Hepatic stellate cell (primary cell): ENCODE results near the gene TRPM3.

Experiments used
- DNase-seq: peaks from one replicate; pipeline ENCODE4 v3.0.0; 2011; ENCODE audit warnings: low spot score

Gene TRPM3

DNA sequence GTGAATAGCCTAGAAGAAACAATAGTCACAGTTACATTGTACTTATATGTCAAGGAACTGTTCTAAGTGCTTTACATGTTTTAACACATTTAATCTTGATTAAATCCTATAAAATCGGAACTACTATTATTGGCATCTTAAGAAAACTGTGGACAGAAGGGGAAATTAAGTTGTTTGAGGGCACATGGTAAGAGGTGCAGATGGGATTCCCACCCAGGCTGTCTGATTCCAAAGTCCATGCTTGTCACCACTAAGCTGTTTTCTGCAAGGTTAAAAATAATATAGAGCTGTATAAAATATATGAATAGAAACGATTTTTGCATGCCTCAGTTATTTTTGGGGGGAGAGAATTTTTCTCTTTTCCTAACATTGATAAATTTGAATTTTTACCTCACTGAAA is 512.4 kb downstream of the TRPM3 start:
- DNase-seq, result no peak

DNA sequence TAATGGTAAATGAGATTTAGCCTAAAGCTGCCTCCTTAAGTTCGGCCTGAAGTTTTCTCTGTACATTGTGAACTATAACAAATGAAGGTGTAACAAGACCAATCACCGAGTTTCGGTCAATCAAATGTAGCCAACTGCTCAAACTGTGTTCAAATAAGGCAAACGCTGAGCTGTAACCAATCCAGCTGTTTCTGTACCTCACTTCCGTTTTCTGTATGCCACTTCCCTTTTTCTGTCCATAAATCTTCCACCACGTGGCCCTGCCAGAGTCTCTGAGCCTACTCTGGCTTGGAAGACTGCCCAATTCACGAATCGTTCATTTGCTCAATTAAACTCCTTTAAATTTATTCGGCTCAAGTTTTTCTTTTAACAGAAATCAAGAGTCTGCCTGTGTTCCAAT is 513.5 kb downstream of the TRPM3 start:
- DNase-seq, result no peak

DNA sequence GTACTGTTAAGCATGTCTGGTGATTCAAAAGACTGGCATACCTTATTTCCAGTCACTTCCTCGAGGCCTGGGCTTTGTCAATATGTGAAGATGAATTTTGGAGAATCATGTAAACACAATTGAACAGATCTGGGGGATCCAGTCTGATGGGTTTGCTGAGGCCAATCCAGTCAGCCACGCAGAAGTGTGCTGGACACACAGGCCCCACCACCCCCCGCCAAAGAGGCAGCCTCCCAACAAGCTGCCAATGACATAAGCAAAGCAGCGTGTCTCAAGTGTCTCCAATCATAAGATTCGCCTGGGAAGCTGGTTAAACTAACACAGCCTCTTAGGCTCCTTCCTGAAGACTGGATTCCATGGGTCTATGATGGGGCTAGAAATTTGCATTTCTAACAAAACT is 514.1 kb downstream of the TRPM3 start:
- DNase-seq, result no peak

DNA sequence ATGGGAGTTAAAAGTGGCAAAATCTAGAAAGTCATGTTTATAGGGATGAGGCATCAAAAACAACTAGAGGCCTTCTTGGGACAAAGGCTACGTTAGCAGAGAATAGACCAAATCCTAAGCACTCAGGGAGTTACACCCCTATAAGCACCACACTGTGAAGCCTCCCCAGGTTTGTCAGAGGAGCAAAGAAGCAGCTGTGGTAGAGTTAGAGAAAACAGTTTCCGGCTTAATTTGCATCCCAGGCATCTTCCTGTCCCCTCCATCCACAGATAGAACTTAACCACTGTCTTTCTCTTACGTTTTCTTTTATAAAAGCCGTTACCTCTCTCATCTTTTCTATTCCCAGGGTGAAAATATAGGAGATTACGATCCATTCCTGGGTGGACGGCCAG is 518.4 kb downstream of the TRPM3 start:
- no peak for DNase-seq

DNA sequence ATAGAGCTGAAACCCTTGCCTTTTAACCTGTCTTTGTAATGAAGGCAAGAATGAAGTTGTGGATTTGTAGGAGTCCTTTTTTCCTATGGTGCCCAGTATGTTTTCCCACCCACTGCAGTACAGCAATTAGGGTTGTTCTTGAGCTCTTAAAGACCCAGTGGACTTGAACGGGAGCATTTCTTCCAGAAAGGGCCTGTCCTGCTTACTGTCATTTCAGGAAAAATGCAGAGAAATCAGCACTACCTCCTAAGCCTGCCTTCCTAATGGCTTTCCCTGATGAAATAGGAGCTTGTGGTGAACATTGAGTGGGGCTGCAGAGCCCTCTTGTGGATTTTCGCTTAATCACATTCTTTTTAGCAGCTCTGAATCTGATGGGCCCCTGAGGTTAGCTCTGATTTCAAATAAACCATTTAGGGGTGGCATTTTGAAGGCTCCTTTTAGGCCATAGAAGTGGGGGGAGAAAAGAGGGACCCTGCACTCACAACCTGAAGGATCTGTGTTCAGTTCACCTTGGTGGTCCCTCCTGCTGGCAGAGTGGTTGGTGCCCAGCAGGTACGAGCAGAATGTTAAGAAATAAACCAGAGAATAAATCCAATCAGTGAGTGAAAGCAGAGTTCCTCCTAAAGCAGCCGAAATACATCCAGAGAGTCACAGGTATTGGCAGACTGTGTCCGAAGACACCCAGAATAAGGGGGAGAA is 519.0 kb downstream of the TRPM3 start:
- peak; percentile 46 for DNase-seq

DNA sequence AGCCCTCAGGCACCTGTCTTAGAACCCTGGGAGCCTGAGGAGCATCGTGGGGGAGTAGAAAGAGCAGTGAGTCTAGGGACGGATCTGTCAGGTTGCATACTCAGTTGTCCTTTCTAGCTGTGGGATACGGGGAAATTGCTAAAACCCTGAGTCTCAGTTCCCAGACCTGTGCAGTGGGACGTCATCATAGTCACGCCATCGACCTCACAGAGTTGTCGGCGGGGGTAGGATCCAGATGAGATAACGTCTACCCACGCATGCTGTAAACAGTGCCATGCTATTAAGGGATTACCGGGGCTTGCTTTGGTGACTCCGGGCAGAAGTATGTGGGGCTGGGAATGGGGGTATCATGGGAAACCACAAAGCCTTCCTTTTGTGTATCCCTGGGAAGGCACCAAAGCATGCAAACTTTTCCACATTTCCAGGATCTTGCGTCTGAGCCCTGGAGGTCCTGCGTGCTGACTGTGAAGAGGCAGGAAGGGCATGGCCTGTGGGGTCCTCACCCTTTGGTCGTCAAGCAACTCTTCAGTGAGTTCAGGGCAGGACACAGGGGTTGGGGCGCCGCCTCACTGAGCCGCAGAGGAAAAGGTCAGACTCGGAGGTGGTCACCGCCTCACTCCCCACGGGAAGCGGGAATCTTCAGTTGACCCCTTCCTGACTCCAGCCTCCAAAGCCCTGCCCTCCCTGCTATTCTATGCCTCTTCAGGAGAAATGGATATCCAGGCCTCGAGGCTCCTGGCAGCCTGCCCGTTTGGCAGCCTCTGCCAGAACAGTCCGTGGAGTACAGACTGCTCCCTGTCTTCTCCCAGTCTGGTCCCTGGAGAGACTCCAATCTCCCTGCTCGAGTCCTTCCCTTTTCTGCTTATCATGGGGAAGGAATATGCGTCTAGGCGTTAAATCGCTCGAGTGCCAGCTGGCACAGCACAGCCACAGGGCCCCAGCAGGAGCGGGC is 520.1 kb downstream of the TRPM3 start:
- DNase-seq, result peak; percentile 72

DNA sequence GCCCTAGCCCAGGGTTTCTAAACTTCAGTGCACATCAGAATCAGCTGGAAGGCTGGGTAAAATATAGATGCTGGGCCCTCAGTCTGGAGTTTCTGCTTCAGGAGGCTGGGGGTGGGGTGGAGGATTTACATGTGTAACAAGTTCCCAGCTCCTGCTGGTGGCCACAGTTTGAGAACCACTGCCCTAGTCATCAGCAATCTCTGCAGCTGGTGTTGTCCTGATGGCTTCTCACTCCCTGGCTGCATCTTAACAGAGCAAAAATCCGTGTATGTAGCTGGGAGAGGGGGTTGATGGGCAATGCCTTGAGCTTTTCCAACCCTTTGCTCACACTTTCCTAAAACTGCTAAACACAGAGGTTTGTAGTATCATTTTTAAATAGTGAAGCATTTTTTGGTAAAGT is 520.9 kb downstream of the TRPM3 start:
- DNase-seq, result peak; percentile 30

DNA sequence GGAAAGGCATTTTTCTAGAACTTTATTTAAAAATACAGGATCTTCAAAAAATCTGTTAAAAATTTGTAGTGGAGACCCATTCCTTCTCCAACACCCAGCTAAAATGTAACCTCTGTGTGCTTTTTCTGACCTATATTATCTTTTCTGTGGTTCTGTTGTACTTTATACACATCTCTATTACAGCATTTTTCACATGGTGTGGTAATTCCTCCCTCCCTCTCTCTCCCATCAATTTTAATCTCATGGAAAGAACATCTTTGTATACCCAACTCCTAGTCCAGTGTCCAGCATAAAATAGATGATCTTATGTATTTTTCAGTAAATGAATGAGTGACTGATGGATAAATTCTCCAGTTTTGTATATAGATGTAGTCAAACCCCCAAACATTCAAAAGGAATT is 523.5 kb downstream of the TRPM3 start:
- DNase-seq, result no peak

DNA sequence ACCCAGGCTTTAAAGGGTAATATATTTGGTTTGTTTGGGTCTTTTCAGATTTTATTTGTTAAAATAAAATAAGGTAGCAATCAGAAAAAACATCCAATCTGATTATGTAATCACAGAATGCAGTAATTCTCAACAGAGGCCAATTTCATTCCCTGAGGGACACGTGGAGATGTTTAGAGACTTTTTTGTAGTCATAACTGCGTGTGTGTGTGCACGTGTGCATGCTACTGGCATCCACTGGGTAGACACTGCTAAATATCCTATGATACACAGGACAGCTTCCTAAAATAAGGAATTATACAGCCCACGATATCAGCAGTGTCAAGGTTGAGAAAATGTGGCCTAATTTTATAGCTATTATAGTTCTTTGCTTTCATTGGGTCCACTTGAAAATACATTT is 526.2 kb downstream of the TRPM3 start:
- DNase-seq, result no peak

DNA sequence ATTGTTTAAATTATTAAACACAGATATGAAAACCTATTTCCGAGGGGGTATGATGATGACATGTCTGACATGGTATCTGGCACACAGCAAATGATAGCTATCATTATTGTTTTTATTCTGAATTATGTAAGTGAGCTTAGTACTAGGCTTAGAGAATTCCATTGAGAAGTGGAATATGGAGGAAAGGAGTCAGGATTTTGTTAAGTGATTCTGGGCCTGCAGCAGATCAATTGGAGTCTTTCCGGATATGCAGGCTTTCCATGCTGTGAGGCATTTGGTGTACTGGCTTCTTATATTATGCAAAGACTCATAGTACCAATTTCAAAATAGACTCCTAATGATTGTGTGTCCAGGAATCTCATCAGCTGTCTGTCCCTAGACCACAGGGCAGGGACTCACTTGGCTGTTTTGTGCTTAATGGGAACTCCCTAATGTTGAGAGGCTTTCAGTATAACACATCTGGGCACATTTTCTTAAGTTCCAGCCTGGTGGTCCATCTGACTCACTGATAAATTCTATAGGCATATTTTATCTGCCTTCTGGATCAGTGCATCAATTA is 527.0 kb downstream of the TRPM3 start:
- DNase-seq, result no peak

DNA sequence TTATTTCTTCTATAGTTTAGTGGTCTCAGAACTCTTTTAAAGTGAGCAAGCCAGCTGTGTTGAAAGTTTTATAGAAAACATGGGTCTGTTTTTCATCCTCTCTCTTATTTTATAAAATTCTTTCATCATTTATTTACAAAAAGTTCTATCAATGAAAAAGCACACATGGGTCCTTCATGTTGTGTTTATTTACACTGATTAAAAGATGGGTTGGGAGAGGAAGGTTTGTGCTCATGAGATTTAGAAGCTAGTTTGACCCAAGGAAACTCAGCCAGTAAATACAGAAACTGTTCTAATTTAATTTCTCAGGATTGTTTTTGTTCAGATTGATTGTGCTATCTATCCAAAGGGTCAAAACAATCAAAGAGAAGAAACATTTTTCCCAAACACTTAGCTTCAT is 528.2 kb downstream of the TRPM3 start:
- DNase-seq, result no peak

DNA sequence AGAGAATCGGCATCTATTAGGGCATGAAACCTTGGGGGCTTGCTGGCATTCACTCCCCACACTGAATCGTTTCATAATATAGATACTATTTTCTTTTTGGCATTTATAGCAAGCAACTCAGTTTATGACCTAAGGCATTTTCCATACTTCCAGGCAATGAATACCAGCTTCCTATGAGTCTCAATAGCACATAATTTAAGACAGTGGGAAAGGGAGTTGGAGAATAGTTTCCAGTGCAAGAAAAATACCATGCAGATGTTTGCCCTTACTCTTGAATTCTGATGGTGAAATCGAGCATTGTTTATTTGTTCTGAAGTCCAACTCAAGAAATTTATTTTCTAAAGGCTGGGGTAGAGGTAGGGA is 531.1 kb downstream of the TRPM3 start:
- no peak for DNase-seq

DNA sequence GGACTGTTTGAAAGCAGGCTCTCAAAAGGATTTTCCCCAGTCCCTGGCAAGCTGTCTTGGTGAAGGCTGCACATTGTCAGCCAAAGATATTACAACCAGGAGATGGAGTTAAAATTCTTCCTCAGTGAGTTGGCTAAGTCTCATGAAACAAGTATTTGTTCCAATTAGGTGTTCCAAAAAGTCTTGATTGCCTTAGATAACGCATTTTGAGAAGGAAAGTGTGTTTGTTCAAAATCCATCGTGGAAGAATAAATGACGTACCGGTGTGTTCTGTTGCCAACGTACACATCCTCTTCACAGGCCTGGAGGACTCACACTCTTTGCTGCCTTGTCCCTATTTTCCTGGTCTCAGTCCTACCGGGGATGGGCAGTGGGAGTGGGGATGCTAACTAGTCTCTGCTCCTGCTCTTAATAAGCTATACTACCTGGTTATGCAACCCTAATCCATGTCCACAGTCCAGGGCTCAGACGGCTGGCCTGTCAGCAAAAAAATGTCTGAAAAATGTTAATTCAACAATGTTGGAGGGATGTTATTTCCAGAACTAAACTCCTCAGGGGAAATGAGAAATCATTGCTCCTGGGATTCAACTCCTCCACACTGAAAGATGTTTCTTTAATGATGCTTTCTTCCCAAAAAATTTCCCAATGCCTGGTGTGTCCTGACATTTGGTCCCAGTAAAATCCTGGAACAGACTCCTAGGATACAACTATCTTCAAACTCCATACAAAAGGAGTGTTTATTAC is 531.7 kb downstream of the TRPM3 start:
- peak; percentile 34 for DNase-seq

DNA sequence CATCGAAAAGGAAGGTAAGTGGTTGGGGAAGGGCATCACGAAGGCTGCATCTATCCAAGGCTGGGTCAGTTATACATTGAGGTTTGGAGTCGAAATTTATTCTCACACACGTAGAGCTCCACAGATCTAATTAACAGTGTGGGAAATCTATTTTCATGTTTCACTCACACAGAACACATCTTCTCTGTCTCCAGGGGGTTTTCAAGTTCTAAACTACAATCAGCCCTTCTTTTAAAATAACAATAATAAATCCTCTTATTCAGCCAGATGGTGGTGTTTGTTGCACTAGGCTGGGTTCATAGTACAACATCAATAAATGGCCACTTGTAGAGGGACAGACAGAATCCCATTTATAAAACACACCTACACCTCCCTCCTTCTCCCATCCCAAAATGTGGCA is 532.4 kb downstream of the TRPM3 start:
- DNase-seq, result no peak

DNA sequence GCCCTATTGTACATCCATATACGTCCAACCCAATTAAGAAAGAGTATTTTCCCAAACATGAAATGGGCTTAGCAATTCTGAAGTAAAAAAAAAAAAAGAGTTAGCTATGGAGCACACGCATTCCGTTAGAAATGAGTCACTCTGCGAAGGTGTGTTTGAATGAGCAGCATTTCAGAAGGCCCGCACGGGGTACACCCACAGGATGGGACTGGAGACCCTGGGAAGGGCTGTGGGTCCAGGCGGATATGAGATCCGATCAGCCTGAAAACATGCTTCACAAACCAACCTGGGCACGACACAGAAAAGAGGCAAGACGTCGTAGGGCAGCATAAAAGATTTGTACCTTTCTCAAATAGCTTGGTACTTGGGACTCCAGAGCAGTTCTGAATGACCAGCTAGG is 533.0 kb downstream of the TRPM3 start:
- DNase-seq, result no peak

DNA sequence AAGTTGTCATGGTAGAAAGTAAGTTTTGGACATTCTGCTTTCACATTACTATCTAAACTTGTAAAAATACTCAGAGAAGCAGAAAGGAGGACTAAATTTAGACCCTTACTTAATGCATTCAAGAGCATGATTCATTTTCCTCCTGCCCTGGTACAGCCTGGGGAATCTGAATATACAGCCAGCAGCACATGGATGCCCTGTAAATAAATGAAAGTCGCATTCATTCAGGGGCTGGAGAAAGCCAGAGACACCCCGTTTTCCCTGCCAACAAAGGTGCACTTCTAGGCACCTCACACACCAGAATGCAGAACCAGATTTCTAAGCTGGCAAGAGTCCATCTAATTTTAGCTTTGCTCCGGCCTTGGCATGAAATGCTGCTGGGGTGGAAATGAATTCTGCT is 534.2 kb downstream of the TRPM3 start:
- peak; percentile 50 for DNase-seq

DNA sequence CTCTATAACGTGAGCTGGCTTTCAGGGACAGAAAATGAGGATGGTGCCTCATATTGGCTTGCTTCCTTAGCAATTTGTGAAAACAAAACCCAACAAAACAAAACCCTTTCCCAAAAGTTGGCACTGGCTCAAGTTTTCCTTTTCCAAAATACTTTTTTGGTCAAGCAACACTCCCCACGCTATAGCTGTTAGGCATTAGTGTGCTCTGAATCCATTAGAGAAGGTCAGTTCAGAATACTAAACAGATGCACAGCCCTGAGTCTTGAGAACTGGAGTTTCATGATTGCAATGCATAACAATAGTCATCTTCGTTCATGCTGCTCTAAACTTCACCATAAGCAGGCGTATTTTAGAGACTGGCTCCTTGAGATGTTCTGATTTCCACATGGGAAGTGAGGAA is 534.9 kb downstream of the TRPM3 start:
- no peak for DNase-seq

DNA sequence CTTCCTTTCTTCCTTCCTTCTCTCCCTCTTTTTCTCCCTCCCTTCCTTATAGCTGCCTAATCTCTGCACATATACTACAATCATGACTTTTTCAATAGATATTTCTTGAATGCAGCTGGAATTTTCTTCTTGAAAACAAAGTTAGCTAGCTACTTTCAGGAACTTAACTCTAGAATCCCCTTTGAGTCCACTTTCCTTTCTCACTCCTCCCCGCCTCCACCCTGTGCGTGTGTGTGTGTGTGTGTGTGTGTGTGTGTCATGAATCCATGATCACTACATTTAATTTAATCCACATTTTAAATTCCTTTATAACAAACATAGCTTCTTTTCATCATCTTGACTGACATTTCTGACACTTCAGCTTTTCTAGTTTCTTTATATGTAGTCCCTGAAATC is 539.5 kb downstream of the TRPM3 start:
- DNase-seq, result no peak

DNA sequence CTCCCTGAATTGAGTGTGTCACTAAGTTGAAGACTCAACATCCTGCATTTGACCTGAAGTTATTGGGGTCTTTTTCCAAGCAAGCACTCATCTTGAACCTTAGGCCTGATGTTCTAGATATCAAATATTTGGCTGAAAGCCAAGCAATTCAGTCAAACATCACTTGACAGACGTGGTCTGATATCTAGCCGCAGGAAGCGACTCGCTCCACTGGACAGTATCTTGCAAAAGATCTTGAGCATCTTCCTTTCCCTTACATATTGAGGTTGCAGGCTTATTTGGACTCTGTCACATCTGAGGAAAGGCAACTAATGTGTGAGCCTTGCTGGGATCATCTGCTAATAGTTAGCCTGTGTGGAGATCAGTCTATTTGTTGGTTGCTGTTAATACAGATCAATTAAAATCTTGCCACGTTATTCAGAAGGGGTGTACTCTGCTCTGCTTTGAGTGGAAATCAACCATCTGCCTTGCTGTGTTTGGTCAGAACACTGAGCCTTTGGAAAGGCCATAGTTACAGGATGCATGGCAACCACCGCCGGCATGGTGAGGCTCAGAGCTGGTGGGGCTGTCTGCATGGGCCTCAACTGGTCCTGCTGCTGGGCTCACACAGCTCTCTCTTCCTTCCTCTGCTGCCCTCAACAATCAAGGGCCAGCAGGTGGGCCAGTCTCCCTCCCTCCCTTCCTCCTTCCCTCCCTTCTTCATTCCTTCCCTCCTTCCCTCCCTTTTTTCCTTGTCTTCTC is 540.0 kb downstream of the TRPM3 start:
- no peak for DNase-seq

DNA sequence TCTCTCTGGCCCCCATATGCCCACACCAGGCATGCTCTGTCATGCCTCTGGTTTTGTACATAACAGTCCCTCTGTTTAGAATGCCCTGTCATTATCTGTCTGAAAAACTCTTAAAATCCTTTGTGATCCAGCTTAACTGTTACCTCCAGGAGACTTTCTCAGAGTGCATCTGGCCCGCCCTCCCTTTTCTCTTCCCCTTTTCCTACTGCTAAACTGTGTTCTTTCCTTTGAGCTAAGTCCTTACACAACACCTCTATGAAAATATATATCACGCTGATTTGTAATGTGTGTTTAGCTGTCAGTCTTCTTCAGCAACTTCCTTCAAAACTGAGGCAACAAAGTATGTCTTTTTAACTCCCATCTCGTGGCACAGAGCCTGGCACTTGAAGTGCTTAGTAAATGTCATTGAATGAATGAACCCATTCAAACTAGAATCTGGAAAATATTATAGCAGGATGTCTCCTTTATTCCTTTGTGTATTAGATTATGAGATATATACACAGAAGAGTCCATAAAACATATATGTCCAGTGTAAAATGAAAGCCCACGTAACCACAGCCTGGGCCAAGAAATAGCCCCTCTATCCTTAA is 540.7 kb downstream of the TRPM3 start:
- no peak for DNase-seq

DNA sequence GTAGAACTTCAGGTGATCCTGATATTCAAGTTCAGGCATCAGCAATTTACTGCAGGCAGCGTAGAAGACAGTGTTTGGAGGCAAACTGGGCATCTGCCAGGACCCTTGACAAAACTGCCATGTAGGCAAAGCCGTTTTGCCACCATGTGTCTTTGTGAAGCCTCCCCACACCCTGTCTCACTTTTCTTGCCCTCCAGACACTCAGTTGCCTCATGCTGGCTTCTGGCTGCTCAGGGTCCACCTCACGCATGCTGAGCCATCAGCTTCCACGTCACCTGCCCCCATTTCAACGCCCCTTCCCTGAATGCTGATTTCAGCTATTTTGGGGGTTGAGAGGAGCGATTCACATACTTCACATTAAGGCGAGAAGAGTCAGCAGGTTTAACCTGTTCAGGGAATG is 541.7 kb downstream of the TRPM3 start:
- no peak for DNase-seq

DNA sequence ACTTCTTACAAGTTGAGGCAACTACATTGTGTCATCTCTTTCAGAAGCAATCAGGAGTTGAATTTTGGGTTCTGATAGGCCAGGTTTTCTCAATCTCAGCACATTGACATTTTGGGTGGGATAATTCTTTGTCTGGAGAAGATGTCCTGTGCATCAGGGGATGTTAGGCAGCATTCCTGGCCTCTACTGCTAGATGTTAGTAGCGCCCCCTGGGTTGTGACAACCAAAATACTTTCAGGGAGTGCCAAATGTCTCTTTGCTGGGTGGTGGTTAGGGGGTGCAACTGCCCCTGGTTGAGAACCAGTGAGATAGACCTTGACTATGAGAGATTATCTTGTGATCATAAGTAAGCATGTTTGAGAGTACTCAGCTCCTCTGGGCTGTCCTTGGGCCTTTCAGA is 542.7 kb downstream of the TRPM3 start:
- no peak for DNase-seq
